Endometrium (tissue), 2 donors: Measurements from ENCODE around the gene PLPPR1.
"Not testable (repeated sequence)": the region's sequence is repeated elsewhere in the genome, so short reads cannot be mapped to it uniquely, and the experiment has no call there.

Source experiments
- FAIRE-seq: peaks from 2 replicates; lab custom pipeline; 2012; peaks lifted over from hg19 to GRCh38; lab: Jason Lieb, UNC
- donor health status: control.
- donor health status: control.

PLPPR1 gene

DNA sequence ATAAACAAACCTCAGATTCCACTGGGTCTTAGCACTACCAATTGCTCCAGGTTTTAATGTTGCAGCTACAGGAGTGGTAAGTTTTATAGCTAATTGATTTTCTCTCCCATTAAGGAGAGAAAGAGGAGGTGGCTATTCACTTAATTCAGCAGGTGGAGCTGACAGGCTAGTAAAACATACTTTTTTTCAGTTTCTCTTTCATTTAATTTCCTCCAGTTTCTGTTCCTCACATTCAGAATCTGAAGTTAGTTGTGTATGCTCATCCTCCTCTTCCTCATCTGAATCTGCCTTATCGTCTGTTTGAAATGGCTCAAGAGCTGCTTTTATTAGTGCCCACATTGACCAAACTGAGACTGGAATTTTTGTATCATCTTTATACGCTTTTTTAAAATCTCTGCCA lies 98.0 kb downstream of the PLPPR1 start:
- FAIRE-seq: no peak

DNA sequence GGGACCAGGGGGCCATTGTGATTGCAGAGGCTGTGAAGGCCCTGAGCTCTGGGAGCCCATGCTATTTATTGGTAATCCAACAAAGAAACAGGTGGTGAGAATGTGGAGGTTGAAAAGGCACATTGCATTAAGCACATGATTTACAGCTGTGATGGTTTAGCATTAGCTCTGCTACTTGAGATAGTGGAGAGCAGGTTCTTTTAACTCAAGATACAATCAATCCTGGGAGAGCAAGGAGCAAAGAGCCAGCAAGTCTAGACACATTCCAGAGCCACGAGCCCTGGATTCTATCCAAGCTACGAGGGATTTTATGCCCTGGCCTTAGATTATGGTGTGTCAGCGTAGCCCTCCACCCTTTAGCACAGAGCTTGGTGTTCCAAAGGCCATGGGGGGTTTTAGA lies 98.8 kb downstream of the PLPPR1 start:
- FAIRE-seq: not testable (repeated sequence)

DNA sequence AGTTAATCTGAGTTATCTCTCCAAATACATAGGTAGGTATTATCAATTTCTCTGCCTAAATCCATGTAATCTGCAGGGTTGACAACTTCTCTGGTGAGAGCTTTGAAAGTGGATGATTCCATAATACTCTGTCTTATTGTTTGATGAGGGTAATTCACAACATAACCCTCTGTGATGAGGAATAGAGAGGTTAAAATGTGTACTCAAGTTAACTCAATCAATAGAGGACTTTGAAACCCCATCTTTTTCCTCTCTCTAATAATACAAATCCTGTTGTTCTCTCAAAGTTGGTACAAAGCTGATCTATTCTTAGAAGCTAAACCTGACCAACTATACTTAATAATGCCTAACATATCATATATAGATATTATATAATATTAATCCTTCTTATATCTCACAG lies 100.1 kb downstream of the PLPPR1 start:
- FAIRE-seq: no peak

DNA sequence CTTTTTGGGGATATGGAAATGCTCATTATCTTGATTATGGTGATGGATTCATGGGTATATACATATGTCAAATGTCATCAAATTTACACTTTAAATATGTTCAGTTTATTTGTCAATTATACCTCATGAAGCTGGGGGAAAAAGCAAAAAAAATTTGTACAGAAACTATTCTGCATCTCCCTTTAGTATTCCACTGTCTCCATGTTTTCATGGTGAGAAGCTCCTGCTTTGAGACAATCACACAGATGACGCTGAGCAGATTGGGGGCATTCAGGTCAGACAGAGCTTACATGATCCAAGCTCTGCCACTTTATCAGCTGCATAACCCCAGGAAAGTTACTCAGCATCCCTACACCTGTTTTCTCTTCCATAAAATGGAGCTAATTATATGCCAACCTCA lies 101.5 kb downstream of the PLPPR1 start:
- FAIRE-seq: no peak

DNA sequence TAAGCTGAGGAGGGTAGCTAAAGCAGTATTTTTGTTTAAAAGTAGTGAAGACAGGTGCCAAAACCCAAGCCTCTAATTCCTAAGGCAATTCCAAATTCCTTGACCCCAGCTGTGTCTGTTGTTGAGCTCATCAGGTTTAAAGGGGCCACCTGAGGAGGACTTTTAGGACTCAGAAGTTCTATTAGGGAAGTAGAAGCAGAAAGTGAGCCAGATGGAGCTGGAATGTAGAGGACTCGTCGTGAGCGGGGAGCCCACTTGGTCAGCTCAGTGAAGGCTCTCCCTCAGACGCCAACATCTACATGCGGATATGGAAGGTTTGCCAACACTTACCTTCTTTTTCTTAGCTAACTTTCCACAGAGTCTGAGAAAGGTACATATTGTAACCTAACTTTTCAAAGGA lies 102.8 kb downstream of the PLPPR1 start:
- FAIRE-seq: no peak

DNA sequence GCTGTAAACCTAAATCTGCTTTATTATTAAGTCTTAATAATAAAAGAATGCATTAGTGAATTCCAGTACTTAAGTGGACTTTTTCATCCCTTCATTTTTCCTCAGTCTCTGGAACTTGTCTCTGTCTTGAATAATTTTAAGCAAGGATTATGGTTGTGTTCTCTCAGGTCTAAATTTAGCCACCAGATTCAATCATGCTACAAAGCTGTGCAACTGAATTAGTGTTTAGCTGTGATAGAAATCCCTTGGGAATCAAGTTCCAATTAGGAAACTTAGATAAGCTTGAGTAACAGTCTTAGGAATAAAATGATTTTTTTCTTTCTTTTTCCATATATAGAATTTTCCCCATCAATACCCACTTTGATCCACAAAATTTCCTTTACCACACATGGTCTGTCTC lies 104.3 kb downstream of the PLPPR1 start:
- FAIRE-seq: no peak

DNA sequence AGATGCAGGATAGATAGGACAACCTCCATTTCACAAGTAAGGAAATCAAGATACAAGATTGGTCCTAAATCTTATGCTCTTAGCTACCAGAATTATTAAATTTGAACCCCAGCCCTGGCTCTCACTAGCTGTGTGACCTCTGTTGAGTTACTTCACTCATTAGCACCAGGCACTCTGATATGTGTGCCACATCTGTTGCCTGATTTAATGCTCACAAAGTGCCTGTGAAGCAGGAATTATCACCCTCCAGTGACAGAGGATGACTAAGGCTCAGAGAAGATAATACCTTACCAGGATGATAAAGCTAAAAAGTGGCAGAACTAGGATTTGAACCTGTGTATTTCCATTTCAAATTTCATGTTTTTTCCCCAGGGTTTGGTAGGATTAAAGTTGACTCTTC lies 110.0 kb downstream of the PLPPR1 start:
- no peak for FAIRE-seq

DNA sequence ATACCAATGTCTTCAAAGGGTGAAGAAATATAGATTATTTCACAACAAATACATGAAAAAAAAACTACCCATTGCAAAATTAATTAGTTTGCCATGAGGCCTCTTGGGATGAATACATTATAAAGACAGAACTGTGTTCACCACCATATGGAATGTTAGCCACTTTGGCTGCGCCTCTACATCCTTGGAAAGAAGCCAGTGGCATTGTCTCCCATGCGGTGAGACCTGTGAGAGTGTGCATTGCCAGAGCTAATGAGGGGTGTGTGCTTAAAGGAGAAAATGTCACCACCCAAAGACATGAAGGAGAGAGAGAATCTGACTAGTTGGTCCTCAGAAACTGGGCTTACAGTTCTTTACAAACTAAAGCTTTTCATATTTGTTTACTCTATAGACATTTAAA lies 110.6 kb downstream of the PLPPR1 start:
- FAIRE-seq: no peak

DNA sequence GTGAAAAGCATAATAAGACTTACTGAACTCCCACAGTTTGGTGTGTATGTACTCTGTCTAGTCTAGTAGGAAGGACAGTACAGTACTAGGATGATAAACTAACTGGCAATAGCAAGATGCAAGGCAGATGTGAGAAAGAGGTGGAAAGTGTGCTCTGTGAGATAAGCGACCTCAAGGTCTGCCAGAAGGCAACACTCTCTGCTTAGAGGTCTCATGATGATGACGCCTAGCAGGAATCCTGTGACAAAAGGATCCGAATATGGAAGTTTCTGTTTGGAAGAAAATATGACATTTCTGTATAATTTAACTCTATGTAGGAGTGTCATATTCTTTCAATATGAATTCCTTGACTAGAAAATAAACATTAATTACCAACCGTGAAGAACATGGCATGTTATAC lies 112.2 kb downstream of the PLPPR1 start:
- no peak for FAIRE-seq

DNA sequence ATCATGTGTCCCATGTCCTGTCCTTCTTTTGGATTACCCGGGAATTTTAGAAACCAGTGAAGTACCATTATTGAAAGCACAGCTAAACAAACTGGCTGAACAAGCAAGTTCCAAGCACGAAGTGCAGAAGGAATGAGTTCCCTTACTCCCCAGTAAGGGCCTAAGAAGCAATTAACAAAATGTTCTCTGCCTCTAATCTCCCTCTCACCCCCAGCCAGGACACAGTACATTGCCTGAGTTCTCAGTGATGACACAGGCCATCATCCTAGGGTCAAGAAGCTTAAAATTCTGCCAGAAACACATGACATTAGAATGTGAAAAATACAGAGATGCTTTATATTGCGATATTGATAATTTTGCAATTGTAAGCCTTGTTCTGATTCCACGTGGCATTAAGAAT lies 118.0 kb downstream of the PLPPR1 start:
- FAIRE-seq: no peak

DNA sequence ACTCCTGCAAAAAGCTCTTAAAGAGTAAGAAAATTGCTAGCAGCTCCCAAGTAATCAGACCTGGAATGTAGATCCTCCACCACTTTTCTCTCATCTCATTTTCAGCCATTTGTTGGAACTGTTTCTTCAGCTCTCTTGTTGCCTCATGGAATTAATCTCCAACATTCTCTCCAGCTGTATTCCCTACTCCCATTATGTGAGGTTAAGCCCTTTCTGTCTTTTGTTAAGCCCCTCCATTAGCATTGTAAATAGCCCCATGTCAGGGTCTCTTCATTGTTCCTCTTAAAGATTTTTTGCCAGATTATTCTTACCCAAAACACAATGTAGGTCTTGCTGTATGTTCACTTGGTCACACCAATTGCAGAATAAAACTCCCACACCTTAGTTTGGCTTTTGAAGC lies 119.8 kb downstream of the PLPPR1 start:
- FAIRE-seq: no peak

DNA sequence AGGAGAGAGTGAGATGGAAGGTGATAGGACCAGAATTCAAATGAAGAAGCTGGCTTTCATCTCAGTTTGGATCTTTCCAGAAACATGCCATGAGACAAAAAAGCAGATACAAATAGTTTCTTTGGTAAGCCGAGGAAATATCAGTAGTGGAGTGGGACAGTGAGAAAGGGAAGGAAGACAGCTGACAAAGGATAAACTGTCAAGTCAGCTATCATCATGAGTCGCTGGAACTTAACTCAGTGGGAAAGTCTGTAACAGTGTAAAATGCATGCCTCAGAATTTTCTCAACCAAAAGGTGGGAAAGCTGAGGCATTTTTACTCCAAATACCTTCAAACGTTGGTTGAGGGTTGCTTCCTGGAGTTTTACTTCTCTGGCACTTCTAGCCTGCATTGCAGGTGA lies 129.8 kb downstream of the PLPPR1 start:
- no peak for FAIRE-seq

DNA sequence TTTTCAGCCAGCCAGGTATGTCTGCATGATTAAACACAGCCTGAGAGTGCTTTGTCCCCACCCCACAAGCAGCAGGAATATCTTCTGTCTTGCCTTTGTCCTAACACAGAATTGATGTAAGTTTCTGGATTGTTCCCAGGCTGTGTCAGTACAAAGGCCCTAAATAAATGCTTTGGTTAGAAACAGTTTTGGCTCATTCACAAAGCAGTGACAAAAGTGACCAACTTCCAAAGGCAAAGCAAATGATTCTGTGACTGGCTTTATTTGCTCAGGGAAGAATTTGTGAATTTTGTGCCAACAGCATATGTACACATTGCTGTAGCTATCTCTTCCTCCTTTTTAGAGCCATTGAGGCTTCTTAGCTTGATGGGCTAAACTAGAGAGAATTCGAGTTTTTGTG lies 133.7 kb downstream of the PLPPR1 start:
- no peak for FAIRE-seq

DNA sequence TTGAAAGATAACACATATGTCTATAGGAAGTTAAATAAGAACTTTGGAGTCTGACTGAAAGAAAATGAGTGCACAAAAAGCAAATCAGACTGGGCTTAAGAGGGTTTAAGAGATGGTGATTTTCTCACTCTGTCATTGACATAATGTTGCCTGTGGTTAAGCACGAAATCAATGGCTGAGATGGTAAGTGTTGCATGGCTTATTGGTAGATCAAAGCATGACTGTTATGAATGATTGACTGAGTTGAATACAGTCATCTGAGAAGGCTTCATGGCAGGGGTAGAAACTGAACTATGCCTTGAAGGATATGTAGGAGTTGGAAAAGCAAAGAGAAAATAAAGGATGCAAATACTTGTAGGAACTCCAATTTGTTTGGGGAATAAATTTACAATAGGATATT lies 136.6 kb downstream of the PLPPR1 start:
- no peak for FAIRE-seq

DNA sequence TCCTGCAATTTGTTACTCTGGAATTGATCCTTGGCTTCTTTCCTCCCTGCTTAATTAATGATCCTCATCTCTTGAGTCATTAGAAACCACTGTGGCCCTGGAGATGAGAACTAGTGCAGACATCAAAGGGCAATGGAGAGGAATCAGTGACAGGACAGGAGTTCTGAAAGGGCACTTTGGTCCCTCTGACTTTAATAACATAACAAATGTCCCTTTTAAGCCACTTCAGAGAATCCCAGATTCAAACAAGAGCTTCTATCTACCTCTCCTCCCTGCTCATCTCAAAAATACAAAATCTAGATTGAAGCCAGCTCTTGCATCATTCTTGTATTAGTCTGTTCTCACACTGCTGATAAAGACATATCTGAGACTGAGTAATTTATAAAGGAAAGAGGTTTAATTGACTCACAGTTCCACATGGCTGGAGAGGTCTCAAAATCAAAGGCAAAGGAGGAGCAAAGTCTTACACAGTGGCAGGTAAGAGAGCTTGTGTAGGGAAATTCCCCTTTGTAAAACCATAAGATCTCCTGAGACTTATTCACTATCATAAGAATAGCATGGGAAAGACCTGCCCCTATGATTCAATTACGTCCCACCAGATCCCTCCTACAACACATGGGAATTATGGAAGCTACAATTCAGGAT lies 139.1 kb downstream of the PLPPR1 start:
- no peak for FAIRE-seq

DNA sequence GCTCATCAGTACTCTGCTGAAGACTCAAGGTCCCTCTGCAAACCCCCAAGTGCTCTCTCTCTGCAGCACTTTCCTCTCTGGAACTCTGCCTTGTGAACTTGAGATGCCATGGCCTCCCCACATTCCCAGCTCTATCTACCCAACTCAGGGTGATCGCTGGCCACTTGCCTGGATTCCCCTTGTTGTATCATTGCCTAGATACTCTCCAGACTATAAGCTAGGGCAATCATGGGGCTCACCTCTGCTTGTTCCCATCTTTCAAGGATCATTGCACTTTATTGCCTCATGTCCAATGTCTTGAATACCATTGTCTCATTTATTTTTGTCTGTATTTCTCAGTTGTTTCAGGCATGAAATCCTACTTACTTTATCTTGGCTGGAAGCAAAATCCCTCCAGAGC lies 144.1 kb downstream of the PLPPR1 start:
- no peak for FAIRE-seq

DNA sequence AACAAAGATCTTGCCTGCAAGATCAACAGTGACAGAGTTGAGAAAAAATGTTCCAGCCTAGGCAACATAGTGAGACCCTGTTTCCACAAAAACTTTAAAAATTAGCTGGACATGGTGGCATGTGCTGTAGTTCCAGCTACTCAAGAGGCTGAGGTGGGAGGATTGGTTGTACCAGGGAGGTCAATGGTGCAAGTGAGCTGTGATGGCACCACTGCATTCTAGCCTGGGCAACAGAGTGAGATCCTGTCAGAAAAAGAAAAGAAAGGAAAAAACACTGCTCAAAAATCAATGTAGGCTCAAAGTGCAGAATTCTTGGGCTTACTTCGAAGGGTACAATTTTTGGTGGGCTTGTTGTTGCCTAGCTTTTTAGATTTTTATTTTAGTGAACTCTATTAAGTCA lies 145.4 kb downstream of the PLPPR1 start:
- no peak for FAIRE-seq

DNA sequence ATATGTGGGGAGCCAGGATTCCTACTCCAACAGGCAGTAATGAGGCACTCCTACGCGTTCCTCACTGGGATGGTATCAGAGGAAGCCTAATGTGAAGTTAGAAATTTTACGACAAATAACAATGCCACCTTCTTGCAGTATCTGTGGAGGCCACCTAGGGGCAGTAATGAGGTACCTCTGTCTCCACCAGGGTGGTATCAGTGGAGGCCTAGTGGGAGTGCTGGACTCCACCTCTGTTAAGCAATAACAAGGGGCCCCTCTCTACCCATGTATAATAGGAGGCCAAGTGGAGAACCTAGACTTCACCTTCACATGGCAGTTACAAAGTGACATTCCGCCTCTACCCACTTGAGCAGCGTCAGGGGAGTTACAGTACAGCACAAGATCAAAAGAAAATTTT lies 147.9 kb downstream of the PLPPR1 start:
- no peak for FAIRE-seq

DNA sequence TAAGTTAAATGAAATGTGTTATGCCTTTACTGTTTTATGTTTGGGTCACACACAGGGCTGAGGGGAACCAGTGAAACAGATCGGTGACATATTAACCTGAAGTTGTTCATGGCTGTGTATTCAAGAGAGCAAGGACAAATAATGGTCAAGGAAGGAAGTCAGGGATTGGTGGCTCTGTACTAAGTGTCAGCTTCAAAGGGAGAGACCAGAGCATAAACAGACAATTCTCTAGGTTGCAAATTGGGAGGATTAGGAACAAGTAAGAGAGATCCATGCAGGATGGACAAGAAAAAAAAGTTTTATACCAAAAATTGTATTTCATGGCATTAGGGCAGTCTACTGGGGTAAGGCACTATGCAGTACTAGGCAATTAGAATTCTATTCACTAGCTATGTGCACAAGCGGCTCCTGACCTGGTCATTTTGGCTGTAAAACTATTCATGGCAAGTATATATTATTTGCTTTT lies 156.3 kb downstream of the PLPPR1 start:
- FAIRE-seq: no peak

DNA sequence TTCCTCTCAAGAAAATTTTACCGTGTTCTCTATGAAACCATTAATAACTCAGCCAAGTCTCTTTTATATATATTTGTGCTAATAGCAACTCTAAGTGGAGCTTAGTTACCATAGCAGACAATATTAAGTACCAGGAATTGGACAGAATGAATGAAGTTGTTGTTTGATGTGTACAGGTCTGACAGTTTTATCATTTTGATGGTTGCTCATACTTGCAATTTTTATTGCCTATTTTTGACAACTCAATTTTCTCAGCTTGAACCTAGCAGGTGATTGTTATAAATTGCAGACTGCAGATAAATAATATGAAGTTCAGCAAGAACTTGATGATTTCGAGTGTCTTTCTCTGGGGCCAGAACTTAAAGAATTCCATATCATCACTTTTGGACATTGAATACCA lies 163.2 kb downstream of the PLPPR1 start:
- FAIRE-seq: no peak

DNA sequence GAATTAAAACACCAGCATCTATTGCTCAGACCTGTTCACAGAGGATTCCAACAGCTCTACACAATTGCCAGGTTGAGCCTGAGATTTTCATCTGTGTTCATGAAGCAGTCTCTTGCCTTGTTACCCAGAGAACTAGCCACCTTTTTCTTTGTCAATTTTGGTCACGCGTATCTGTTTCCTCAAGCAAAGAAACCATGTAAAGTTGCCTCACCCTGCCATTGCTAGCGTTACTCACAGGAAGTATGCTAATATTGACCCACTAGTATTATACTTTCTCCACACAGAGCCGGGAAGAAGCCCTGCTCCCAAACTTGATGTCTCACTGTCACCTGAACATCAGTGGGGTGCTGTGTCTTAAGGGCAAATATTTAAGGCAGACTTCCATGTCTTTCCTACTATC lies 168.5 kb downstream of the PLPPR1 start:
- no peak for FAIRE-seq

DNA sequence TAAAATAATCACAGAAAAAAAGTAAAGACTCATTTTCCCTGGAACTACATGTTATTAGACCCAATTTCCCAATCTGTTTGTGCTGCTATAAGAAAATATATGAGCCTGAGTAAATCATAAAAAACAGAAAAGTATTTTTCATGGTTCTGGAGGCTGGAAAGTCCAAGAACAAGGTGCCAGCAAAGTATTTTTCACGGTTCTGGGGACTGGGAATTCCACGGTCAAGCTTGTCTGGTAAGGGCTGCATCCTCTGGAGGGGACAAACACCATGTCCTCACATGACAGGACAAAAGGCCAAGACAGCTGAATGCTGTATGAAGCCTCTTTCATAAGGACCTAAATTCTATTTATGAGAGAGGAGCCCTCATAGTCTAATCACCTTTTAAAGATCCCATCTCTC lies 172.3 kb downstream of the PLPPR1 start:
- no peak for FAIRE-seq

DNA sequence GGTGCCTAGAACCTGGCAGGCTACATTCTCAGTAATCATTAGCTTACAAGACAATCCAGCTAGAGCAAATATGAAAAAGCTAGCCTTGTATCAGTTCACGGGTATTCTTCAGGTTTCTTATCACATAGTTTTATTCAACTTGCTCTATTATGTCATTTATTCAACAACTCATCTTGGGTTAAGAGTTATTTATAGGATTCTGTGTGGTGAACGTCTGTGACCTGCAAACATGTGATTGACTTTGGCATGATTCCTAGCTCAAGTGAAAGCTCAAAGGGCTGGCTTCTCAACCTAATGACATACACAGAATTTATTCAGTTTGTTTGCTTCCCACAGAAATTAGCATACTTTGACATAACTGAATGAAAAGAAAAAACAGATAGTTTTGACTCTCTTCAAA lies 173.1 kb downstream of the PLPPR1 start:
- FAIRE-seq: no peak

DNA sequence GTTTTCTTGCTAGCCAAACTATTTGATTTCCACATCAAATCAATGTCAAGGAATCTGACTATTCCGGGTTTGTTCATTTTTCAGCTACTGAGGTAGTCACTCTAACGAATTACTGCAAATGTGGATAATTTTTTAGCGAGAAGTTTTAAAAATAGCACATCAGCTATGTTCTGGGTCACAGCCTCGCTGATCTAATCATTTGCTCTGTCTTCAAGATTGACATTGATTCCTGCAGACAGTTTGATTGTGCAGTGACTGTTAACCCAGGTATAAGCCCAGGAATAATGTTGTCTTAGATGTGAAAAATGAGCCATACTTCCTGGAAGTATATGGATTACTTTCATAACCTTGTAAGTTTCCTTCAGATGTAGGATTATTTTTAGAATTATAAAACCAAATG lies 181.1 kb downstream of the PLPPR1 start:
- no peak for FAIRE-seq

DNA sequence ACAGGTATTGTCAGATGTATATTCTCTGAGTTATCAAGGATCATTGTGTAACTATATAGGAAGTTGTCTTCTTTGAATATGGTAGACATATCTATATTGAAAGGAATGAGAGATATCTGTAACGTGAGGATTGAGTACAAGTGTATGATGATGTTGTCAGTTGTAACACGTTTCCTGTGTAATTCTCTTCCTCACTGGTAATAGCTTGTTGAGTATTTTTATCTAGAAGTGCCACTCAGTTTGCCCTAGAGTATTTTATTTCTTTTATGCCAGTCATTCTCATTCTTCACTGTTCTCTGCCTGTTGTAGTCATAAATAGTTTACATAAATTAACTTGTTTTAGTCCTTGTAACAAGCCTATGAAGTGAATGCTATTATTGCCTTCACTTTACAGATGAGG lies 184.1 kb downstream of the PLPPR1 start:
- FAIRE-seq: no peak
